H1 (cell line): ENCODE measurements around the gene JAG1. TPM values are rescaled to one million over a fixed set of nuclear protein-coding genes. Genes with fewer than 3 reads are reported as not detected.

ENCODE experiments used
- CHD1 ChIP-seq: IDR thresholded peaks from 2 replicates; pipeline ENCODE4 v1.6.1; 2012; ENCODE audit warnings: low read depth, low read length, improper control_type of control experiment
- EZH2 ChIP-seq: fragments of 200-600 bp; sonication (generic); IDR thresholded peaks from 2 replicates; pipeline ENCODE4 v1.7.1; 2012; ENCODE audit warnings: low read depth, mild to moderate bottlenecking, moderate library complexity, low read length, inconsistent platforms; ENCODE audit not compliant: severe bottlenecking
- HDAC6 ChIP-seq: IDR thresholded peaks from one replicate; pipeline ENCODE4 v1.7.1; 2012; ENCODE audit warnings: low read depth, mild to moderate bottlenecking, inconsistent platforms, low read length, moderate library complexity
- NRF1 ChIP-seq: IDR thresholded peaks from 2 replicates; pipeline ENCODE4 v1.6.1; 2011; ENCODE audit warnings: mild to moderate bottlenecking, low read depth, low read length, improper control_type of control experiment
- POLR2A ChIP-seq, 2 experiments: IDR thresholded peaks; 1 replicate in 1 of 2; 2 replicates in 1 of 2; pipeline ENCODE4 v1.6.1; 2011; ENCODE audit warnings: low read depth in 2 of 2, low read length in 2 of 2, mild to moderate bottlenecking in 2 of 2; ENCODE audit errors: control extremely low read depth in 1 of 2
- SP1 ChIP-seq: IDR thresholded peaks from 2 replicates; pipeline ENCODE4 v1.6.1; 2011; ENCODE audit warnings: low read depth, low read length
- ZNF274 ChIP-seq: IDR thresholded peaks from 2 replicates; pipeline ENCODE4 v1.7.0; 2012; ENCODE audit warnings: low read length, borderline replicate concordance; ENCODE audit errors: extremely low read depth
- polyA plus RNA-seq, 7 experiments: library from polyadenylated mRNA; depleted of rRNA in 3 of 7; stranded (reverse) in 5 of 7; unstranded in 2 of 7; fragments of >200 nt in 5 of 7; fragments of 200-250 nt in 2 of 7; gene quantifications; 1 replicate in 5 of 7; 2 replicates in 1 of 7; 4 replicates in 1 of 7; pipeline versions ENCODE4 v1.2.1 to v1.2.3, GENCODE V29; 2011 to 2013; ENCODE audit warnings: missing spikeins in 2 of 7, mixed read lengths in 2 of 7
- total RNA-seq: library from RNA; stranded (reverse); fragmentation: NEBNext Ultra II Directional; extraction: Animal tissue kit (Norgen Biotek cat#: 25700); gene quantifications from 2 replicates; pipeline ENCODE4 v1.2.1, GENCODE V29; 2021

Gene JAG1
- total and polyA plus RNA-seq, 2 of the 8 experiments (the other 6 are each of a cell fraction or from before 2014, with no cell fraction given) = 13.5 to 27.3 TPM

DNA sequence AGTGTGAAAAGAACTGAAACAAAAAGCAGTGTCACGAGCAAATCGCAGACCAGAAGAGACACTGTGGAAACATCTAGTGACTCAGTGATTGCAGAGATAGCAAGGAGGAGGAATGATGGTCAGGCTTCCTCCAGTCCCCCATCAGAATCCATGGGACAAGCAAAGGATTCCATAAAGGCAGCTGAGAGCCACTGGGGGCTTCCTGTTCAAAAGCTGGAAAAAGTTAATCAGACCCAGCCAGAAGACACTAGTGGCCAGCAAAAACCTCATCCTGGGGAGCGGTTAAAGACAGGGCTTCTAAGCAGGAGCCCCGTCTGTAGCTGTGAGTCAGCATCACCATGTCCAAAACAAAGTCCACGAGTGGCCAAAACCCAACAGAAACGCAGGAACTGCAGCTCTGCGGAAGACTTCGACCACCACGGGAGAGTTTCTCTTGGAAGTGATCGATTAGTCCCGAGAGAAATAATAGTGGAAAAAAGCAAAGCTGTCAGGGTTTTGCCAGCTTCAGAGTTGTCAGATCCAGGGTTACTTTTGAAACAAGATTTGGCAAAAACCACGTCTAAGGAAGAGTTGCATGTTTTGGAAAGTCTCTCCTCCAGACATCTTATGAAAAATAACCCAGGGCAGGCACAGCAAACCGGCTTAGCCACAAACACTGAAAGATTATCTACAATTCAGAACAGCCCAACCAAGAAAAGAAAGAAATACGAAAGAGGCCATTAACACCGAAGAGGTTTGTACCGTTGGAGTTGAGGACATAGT, 51.0 kb downstream of the JAG1 start (continued):
- TF ChIP-seq EZH2 (no peak), HDAC6 (no peak), POLR2A (IDR thresholded peaks at IDR 0.05; ENCODE audit: control extremely low read depth in 1 of 2, low read depth in 2 of 2, low read length in 2 of 2) (no peak), CHD1 (no peak), SP1 (no peak), NRF1 (no peak), ZNF274 (no peak)
- TF ChIP-seq, all 59 proteins: peak for 0
